Measurements from ENCODE around the gene CDK8. TPM values are rescaled to one million over a fixed set of nuclear protein-coding genes. Genes with fewer than 3 reads are reported as not detected.
"Not testable (repeated sequence)": the region's sequence is repeated elsewhere in the genome, so short reads cannot be mapped to it uniquely, and the experiment has no call there.

CDK8 gene
- total RNA-seq, 2 experiments from 2014 or later = 15.4 to 15.9 TPM

GRCh38 chr13:26299168-26299750 lies 45.3 kb downstream of the CDK8 start:
- Mint-ChIP-seq H3K4me1 (ENCODE audit: low read depth) (peaks cover 42% of the 10 kb centered on the region), H3K27me3 (ENCODE audit: low read depth) (no peaks in the 10 kb centered on the region), H3K4me3 (no peak overlapping the region), H3K36me3 (ENCODE audit: low read depth) (peaks cover 15% of the 10 kb centered on the region), H3K9me3 (peaks cover 2% of the 10 kb centered on the region), H3K27ac (no peak overlapping the region)
- CTCF ChIA-PET = interaction anchor here (0.9 kb wide), 1 partner anchor 34 kb away, joined by 4 read pairs; no protein-coding TSS in a partner anchor
- intact Hi-C loops (cut with micrococcal nuclease) = no loop called here
- no peak for DNase-seq

DNA sequence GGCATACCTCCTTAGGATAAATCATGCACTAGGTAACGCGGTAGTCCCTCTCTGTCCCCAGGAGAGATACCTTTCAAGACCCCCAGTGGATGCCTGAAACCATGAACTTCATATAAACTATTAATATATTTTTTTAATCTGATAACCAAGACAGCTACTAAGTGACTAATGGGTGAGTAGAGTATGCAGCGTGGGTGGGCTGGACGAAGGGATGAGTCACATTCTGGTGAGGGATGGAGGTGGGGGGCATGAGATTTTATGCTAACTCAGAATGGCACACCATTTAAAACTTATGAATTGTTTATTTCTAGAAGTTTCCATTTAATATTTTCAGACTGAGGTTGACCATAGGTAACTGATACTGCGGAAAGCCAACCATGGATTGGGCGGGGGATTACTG lies 46.2 kb downstream of the CDK8 start:
- H3K4me3 Mint-ChIP-seq = no peak overlapping the region
- no peaks in the 10 kb centered on the region for H3K27me3 Mint-ChIP-seq (ENCODE audit: low read depth)
- CTCF ChIA-PET = interaction anchor here (0.9 kb wide), 1 partner anchor 34 kb away, joined by 4 read pairs; no protein-coding TSS in a partner anchor
- intact Hi-C loops (cut with micrococcal nuclease) = no loop called here
- H3K9me3 Mint-ChIP-seq = peaks cover 2% of the 10 kb centered on the region
- no peak for DNase-seq
- peaks cover 12% of the 10 kb centered on the region for H3K36me3 Mint-ChIP-seq (ENCODE audit: low read depth)
- H3K27ac Mint-ChIP-seq = no peak overlapping the region
- peaks cover 38% of the 10 kb centered on the region for H3K4me1 Mint-ChIP-seq (ENCODE audit: low read depth)

DNA sequence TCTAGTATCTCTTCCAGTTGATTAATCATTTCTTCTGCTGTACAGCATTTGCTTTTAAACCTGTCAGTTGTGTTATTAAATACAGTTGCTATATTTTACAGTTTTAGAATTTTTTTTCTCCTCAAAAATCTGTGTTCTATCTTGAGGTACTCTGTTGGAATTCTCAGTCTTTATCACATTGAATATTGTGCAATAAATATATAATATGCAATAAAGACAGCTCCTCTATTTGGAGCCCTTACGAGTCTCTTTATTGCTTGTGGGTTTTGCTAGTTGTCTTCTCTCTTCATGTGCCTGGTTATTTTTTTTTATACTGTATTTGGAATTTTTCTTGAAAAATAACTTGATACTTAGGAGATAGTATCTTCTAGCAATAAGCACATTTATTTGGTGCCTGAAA lies 51.7 kb downstream of the CDK8 start:
- H3K4me3 Mint-ChIP-seq = no peak overlapping the region
- H3K27ac Mint-ChIP-seq = no peak overlapping the region
- DNase-seq = no peak
- peaks cover 7% of the 10 kb centered on the region for H3K9me3 Mint-ChIP-seq
- peaks cover 37% of the 10 kb centered on the region for H3K4me1 Mint-ChIP-seq (ENCODE audit: low read depth)
- no peaks in the 10 kb centered on the region for H3K27me3 Mint-ChIP-seq (ENCODE audit: low read depth)
- intact Hi-C loops (cut with micrococcal nuclease) = no loop called here
- H3K36me3 Mint-ChIP-seq (ENCODE audit: low read depth) = peaks cover 9% of the 10 kb centered on the region
- CTCF ChIA-PET = no interaction called here

- no peaks in the 10 kb centered on the region for H3K27me3 Mint-ChIP-seq (ENCODE audit: low read depth)
- H3K36me3 Mint-ChIP-seq (ENCODE audit: low read depth) = peaks cover 15% of the 10 kb centered on the region
- CTCF ChIA-PET = no interaction called here
- intact Hi-C loops (cut with micrococcal nuclease) = no loop called here
- H3K9me3 Mint-ChIP-seq = peaks cover 7% of the 10 kb centered on the region
- H3K27ac Mint-ChIP-seq = no peak overlapping the region
- H3K4me1 Mint-ChIP-seq (ENCODE audit: low read depth) = peaks cover 33% of the 10 kb centered on the region
- no peak for DNase-seq
- no peak overlapping the region for H3K4me3 Mint-ChIP-seq
Measured at GRCh38 chr13:26307701-26308100, 53.8 kb downstream of the CDK8 start.

GRCh38 chr13:26308250-26308649 lies 54.3 kb downstream of the CDK8 start:
- Mint-ChIP-seq H3K4me3 (no peak overlapping the region), H3K27me3 (ENCODE audit: low read depth) (no peaks in the 10 kb centered on the region), H3K27ac (no peak overlapping the region), H3K9me3 (peaks cover 7% of the 10 kb centered on the region), H3K36me3 (ENCODE audit: low read depth) (peaks cover 15% of the 10 kb centered on the region), H3K4me1 (ENCODE audit: low read depth) (peaks cover 38% of the 10 kb centered on the region)
- no peak for DNase-seq
- CTCF ChIA-PET = no interaction called here
- intact Hi-C loops (cut with micrococcal nuclease) = no loop called here

DNA sequence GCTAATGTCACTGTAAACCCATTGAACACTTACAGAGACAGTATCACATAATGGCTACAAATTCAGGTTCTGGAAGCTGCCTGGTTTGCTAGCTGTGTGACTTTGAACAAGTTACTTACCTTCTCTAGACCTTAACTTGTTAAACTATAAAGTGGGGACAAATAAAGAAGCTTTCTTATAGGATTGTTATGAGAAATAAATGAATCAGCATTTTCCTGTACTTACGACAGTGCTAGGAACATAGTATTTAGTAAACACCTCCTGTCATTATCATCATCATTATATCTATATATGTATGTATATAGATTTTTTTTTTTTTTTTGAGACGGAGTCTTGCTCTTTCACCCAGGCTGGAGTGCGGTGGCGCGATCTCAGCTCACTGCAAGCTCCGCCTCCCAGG lies 54.9 kb downstream of the CDK8 start:
- DNase-seq = no peak
- H3K4me3 Mint-ChIP-seq = no peak overlapping the region
- no peak overlapping the region for H3K27ac Mint-ChIP-seq
- H3K9me3 Mint-ChIP-seq = peaks cover 7% of the 10 kb centered on the region
- intact Hi-C loops (cut with micrococcal nuclease) = no loop called here
- CTCF ChIA-PET = interaction anchor here (0.6 kb wide), 1 partner anchor 174 kb away, joined by 3 read pairs; no protein-coding TSS in a partner anchor
- H3K36me3 Mint-ChIP-seq (ENCODE audit: low read depth) = peaks cover 15% of the 10 kb centered on the region
- H3K4me1 Mint-ChIP-seq (ENCODE audit: low read depth) = peaks cover 42% of the 10 kb centered on the region
- H3K27me3 Mint-ChIP-seq (ENCODE audit: low read depth) = no peaks in the 10 kb centered on the region

DNA sequence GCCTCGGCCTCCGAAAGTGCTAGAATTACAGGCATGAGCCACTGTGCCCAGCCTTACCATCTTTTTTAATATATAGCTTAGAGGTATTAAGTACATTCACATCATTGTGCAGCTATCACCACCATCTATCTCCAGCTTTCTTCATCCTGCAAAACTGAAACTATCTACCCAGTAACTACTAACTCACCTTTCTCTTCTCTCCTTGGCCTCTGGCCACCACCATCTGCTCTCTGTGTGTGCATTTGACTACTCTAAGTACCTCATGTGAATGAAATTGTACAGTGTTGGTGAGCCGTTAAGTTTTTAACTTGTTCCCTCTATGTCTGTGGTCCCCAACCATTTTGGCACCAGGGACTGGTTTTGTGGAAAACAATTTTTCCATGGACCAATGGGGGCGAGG lies 56.1 kb downstream of the CDK8 start:
- no peak for DNase-seq
- Mint-ChIP-seq H3K4me1 (ENCODE audit: low read depth) (peaks cover 39% of the 10 kb centered on the region), H3K27ac (no peak overlapping the region), H3K4me3 (no peak overlapping the region), H3K36me3 (ENCODE audit: low read depth) (peaks cover 13% of the 10 kb centered on the region), H3K27me3 (ENCODE audit: low read depth) (no peaks in the 10 kb centered on the region), H3K9me3 (peaks cover 7% of the 10 kb centered on the region)
- CTCF ChIA-PET = no interaction called here
- intact Hi-C loops (cut with micrococcal nuclease) = no loop called here

DNA sequence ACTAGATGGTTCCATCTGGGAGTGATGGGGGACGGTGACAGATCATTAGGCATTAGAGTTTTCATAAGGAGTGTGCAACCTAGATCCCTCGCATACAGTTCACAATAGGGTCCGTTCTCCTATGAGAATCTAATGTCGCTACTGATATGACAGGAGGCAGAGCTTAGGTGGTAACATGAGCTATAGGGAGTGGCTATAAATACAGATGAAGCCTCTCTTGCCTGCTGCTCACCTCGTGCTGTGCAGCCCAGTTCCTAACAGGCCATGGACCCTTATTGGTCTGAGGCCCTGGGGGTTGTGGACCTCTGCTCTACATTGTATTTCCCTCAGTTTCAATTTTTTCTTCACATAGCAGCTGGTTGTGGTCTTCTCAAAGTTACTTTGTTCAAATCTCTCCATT lies 56.5 kb downstream of the CDK8 start:
- H3K36me3 Mint-ChIP-seq (ENCODE audit: low read depth) = peaks cover 12% of the 10 kb centered on the region
- no peak overlapping the region for H3K27ac Mint-ChIP-seq
- peaks cover 42% of the 10 kb centered on the region for H3K4me1 Mint-ChIP-seq (ENCODE audit: low read depth)
- H3K27me3 Mint-ChIP-seq (ENCODE audit: low read depth) = no peaks in the 10 kb centered on the region
- CTCF ChIA-PET = no interaction called here
- DNase-seq = no peak
- H3K4me3 Mint-ChIP-seq = no peak overlapping the region
- intact Hi-C loops (cut with micrococcal nuclease) = no loop called here
- peaks cover 7% of the 10 kb centered on the region for H3K9me3 Mint-ChIP-seq

- intact Hi-C loops (cut with micrococcal nuclease); H3K27ac Mint-ChIP-seq; DNase-seq; H3K9me3 Mint-ChIP-seq; H3K4me3 Mint-ChIP-seq; H3K27me3 Mint-ChIP-seq (ENCODE audit: low read depth): not testable (repeated sequence)
- H3K4me1 Mint-ChIP-seq (ENCODE audit: low read depth) = peaks cover 43% of the 10 kb centered on the region
- H3K36me3 Mint-ChIP-seq (ENCODE audit: low read depth) = peaks cover 17% of the 10 kb centered on the region
- CTCF ChIA-PET = interaction anchor here (0.7 kb wide), 1 partner anchor 59 kb away, joined by 3 read pairs; no protein-coding TSS in a partner anchor
Measured at GRCh38 chr13:26312019-26312418, 58.1 kb downstream of the CDK8 start.

- intact Hi-C loops (cut with micrococcal nuclease); H3K27ac Mint-ChIP-seq; CTCF ChIA-PET; H3K4me3 Mint-ChIP-seq; H3K27me3 Mint-ChIP-seq (ENCODE audit: low read depth); DNase-seq; H3K9me3 Mint-ChIP-seq: not testable (repeated sequence)
- peaks cover 17% of the 10 kb centered on the region for H3K36me3 Mint-ChIP-seq (ENCODE audit: low read depth)
- peaks cover 38% of the 10 kb centered on the region for H3K4me1 Mint-ChIP-seq (ENCODE audit: low read depth)
Measured at GRCh38 chr13:26316095-26316494, 62.2 kb downstream of the CDK8 start.

DNA sequence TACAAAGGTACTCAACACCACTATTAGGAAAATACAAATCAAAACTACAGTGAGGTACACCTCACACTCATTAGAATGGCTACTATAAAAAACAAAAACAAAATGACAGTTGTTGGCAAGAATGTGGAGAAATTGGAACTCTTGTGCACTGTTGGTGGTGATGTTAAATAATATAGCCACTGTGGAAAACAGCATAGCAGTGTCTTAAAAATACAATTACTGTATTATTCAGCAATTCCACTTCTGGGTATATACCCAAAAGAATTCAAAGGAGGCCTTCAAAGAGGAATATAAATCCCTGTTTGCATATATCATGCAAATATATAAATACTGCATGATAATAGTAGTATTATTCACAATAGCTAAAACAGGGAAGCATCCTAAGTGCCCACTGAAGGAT lies 66.8 kb downstream of the CDK8 start:
- H3K27me3 Mint-ChIP-seq (ENCODE audit: low read depth) = no peaks in the 10 kb centered on the region
- H3K9me3 Mint-ChIP-seq = no peaks in the 10 kb centered on the region
- intact Hi-C loops (cut with micrococcal nuclease) = loop anchor here (1.0 kb wide), 1 partner anchor 7 kb away; no protein-coding TSS in a partner anchor
- no peak overlapping the region for H3K4me3 Mint-ChIP-seq
- peaks cover 6% of the 10 kb centered on the region for H3K36me3 Mint-ChIP-seq (ENCODE audit: low read depth)
- DNase-seq = no peak
- peaks cover 47% of the 10 kb centered on the region for H3K4me1 Mint-ChIP-seq (ENCODE audit: low read depth)
- H3K27ac Mint-ChIP-seq = no peak overlapping the region
- CTCF ChIA-PET = interaction anchor here (0.6 to 0.7 kb wide), 2 partner anchors 104 to 386 kb away, joined by 3 read pairs; no protein-coding TSS in a partner anchor

DNA sequence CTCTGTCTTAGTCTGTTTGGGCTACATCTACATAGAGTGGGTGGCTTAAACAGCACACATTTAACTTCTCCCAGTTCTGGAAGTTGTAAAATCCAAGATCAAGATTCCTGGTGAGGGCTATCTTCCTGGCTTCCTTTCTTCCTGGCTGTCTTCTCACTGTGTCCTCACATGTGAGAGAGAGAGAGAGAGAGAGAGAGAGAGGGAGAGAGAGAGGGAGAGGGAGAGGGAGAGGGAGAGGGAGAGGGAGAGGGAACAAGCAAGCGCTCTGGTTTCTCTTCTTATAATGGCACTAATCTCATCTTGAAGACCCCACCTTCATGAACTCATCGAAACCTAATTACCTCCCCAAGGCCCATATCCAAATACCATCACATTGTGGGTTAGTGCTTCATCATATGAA lies 69.2 kb downstream of the CDK8 start:
- peaks cover 51% of the 10 kb centered on the region for H3K4me1 Mint-ChIP-seq (ENCODE audit: low read depth)
- DNase-seq = no peak
- no peaks in the 10 kb centered on the region for H3K36me3 Mint-ChIP-seq (ENCODE audit: low read depth)
- intact Hi-C loops (cut with micrococcal nuclease) = no loop called here
- H3K27me3 Mint-ChIP-seq (ENCODE audit: low read depth) = no peaks in the 10 kb centered on the region
- no peak overlapping the region for H3K27ac Mint-ChIP-seq
- CTCF ChIA-PET = no interaction called here
- no peak overlapping the region for H3K4me3 Mint-ChIP-seq
- no peaks in the 10 kb centered on the region for H3K9me3 Mint-ChIP-seq

DNA sequence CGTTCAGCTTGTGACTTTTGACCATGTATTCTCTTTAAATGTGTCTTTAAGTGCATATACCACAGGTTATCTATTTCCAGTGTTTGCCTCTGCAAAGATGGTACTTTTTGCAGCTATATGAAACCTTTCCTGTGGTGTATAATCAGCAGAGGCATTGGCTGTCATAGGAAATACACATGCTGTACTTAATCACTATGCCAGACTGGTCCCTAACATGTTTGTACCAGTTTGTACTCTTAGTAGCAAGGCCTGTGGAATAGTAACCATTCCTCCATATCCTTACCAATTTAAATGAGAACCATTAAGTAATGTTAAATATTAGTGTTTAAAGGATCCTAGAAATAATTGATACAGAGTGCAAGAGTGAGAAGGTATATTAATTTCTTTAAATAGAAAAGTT lies 69.8 kb downstream of the CDK8 start:
- H3K27ac Mint-ChIP-seq = no peak overlapping the region
- H3K4me3 Mint-ChIP-seq = no peak overlapping the region
- DNase-seq = no peak
- peaks cover 1% of the 10 kb centered on the region for H3K9me3 Mint-ChIP-seq
- H3K4me1 Mint-ChIP-seq (ENCODE audit: low read depth) = peaks cover 51% of the 10 kb centered on the region
- CTCF ChIA-PET = no interaction called here
- no peaks in the 10 kb centered on the region for H3K27me3 Mint-ChIP-seq (ENCODE audit: low read depth)
- intact Hi-C loops (cut with micrococcal nuclease) = no loop called here
- H3K36me3 Mint-ChIP-seq (ENCODE audit: low read depth) = no peaks in the 10 kb centered on the region
